Endometrial microvascular endothelial cells (primary cell): ENCODE data around the gene CDA. TPM values are rescaled to one million over a fixed set of nuclear protein-coding genes. Genes with fewer than 3 reads are reported as not detected.
"Not testable (repeated sequence)": the region's sequence is repeated elsewhere in the genome, so short reads cannot be mapped to it uniquely, and the experiment has no call there.

Experiments used
- in situ Hi-C: cut with HindIII; loops from 2 replicates; pipeline ENCODE4 v1.10.0; 2017; ENCODE audit warnings: low sequenced_read_pairs, low pct_unique_long_range_greater_than_20kb; ENCODE audit errors: inconsistent ontology term
- total RNA-seq: library from RNA; depleted of rRNA; stranded (reverse); fragments of >200 nt; gene quantifications from one replicate; pipeline ENCODE4 v1.2.3, GENCODE V29; 2015; ENCODE audit errors: inconsistent ontology term

CDA gene
- total RNA-seq, 1 donor from 2014 or later: 9.1 TPM

- in situ Hi-C loops: no loop called here
Observed at GRCh38 chr1:20578721-20579395, 10.0 kb upstream of the CDA start.

GRCh38 chr1:20584890-20585289 is 4.0 kb upstream of the CDA start:
- in situ Hi-C loops: no loop called here

- in situ Hi-C loops: no loop called here
Observed at GRCh38 chr1:20586953-20587660, 1.8 kb upstream of the CDA start.

- in situ Hi-C loops: no loop called here
Observed at GRCh38 chr1:20587661-20588053, 1.2 kb upstream of the CDA start.

- in situ Hi-C loops: no loop called here
Observed at GRCh38 chr1:20589331-20590278, 708 bp downstream of the CDA start.

GRCh38 chr1:20590306-20590777 is 1.4 kb downstream of the CDA start:
- in situ Hi-C loops: no loop called here

- in situ Hi-C loops: no loop called here
Observed at GRCh38 chr1:20593756-20594155, 4.9 kb downstream of the CDA start.

- in situ Hi-C loops: no loop called here
Observed at GRCh38 chr1:20594746-20595145, 5.8 kb downstream of the CDA start.

- in situ Hi-C loops: no loop called here
Observed at GRCh38 chr1:20596106-20596505, 7.2 kb downstream of the CDA start.

GRCh38 chr1:20597650-20598049 is 8.8 kb downstream of the CDA start:
- in situ Hi-C loops: no loop called here

GRCh38 chr1:20600156-20600555 is 11.3 kb downstream of the CDA start:
- in situ Hi-C loops: no loop called here

GRCh38 chr1:20601129-20601825 is 12.4 kb downstream of the CDA start:
- in situ Hi-C loops: no loop called here

GRCh38 chr1:20602851-20603450 is 14.1 kb downstream of the CDA start:
- in situ Hi-C loops: no loop called here

GRCh38 chr1:20603504-20604464 is 14.9 kb downstream of the CDA start:
- in situ Hi-C loops: no loop called here

- in situ Hi-C loops: no loop called here
Observed at GRCh38 chr1:20604678-20605077, 15.8 kb downstream of the CDA start.

GRCh38 chr1:20606801-20607570 is 18.1 kb downstream of the CDA start:
- in situ Hi-C loops: not testable (repeated sequence)

GRCh38 chr1:20609541-20609940 is 20.6 kb downstream of the CDA start:
- in situ Hi-C loops: no loop called here
